Smooth muscle cell (in vitro differentiated cells): ENCODE data around the gene RIN3. TPM values are rescaled to one million over a fixed set of nuclear protein-coding genes. Genes with fewer than 3 reads are reported as not detected.

Experiments used
- DNase-seq: peaks from one replicate; lab custom pipeline; 2025; ENCODE audit not compliant: unreplicated experiment; lab: John Stamatoyannopoulos, UW
- H2AFZ ChIP-seq: fragments of 200-600 bp; sonication (generic); 2 replicates; pipeline ENCODE4 v1.6.0; 2016; ENCODE audit warnings: antibody characterized with exemption, low read depth, mild to moderate bottlenecking
- H3F3A ChIP-seq: fragments of 200-600 bp; sonication (generic); 2 replicates; pipeline ENCODE4 v1.6.0; 2017; ENCODE audit warnings: antibody characterized with exemption, low read depth
- H3K27ac ChIP-seq: fragments of 200-600 bp; sonication (generic); 2 replicates; pipeline ENCODE4 v1.5.1; 2016; ENCODE audit warnings: low read depth, mild to moderate bottlenecking
- H3K27me3 ChIP-seq: fragments of 200-600 bp; sonication (generic); 2 replicates; pipeline ENCODE4 v1.6.1; 2016; ENCODE audit warnings: low read depth, mild to moderate bottlenecking
- H3K36me3 ChIP-seq: fragments of 200-600 bp; sonication (generic); 2 replicates; pipeline ENCODE4 v1.5.1; 2016; ENCODE audit warnings: low read depth
- H3K4me1 ChIP-seq: fragments of 200-600 bp; sonication (generic); 2 replicates; pipeline ENCODE4 v1.5.1; 2016; ENCODE audit warnings: low read depth
- H3K4me2 ChIP-seq: fragments of 200-600 bp; sonication (generic); 2 replicates; pipeline ENCODE4 v1.6.0; 2016; ENCODE audit warnings: mild to moderate bottlenecking
- H3K4me3 ChIP-seq: fragments of 200-600 bp; sonication (generic); 2 replicates; pipeline ENCODE4 v1.5.1; 2016; ENCODE audit warnings: mild to moderate bottlenecking
- H3K79me2 ChIP-seq: fragments of 200-600 bp; sonication (generic); 2 replicates; pipeline ENCODE4 v1.6.0; 2016; ENCODE audit warnings: low read depth, mild to moderate bottlenecking
- H3K9ac ChIP-seq: fragments of 200-600 bp; sonication (generic); 2 replicates; pipeline ENCODE4 v1.6.0; 2016; ENCODE audit warnings: low read depth
- H3K9me3 ChIP-seq: fragments of 200-600 bp; sonication (generic); replicated peaks from 2 replicates; pipeline ENCODE4 v1.5.1; 2016; ENCODE audit warnings: low read depth
- H4K20me1 ChIP-seq: fragments of 200-600 bp; sonication (generic); 2 replicates; pipeline ENCODE4 v1.6.0; 2016; ENCODE audit warnings: low read depth
- CTCF ChIP-seq: fragments of 200-600 bp; sonication (generic); IDR thresholded peaks from 2 replicates; pipeline ENCODE4 v1.5.1; 2017; ENCODE audit warnings: borderline replicate concordance, mild to moderate bottlenecking, antibody characterized with exemption; ENCODE audit not compliant: insufficient read depth, poor library complexity, severe bottlenecking
- WGBS: methylation state at CpG from one replicate; pipeline ENCODE4 v1.1.7; 2016; ENCODE audit warnings: low lambda C conversion rate; 5-methylcytosine and 5-hydroxymethylcytosine counted together
- polyA plus RNA-seq: library from polyadenylated mRNA; unstranded; fragments of >200 nt; fragmentation: Nextera tagmentation; extraction: Ambion mirVana; gene quantifications from 2 replicates; pipeline ENCODE4 v1.2.1, GENCODE V29; 2016
- total RNA-seq: library from RNA; depleted of rRNA; stranded (reverse); fragments of >200 nt; gene quantifications from 2 replicates; pipeline ENCODE4 v1.2.3, GENCODE V29; 2014

The RIN3 gene
- total and polyA plus RNA-seq, 2 experiments from 2014 or later, result 2.7 to 3.8 TPM

DNA sequence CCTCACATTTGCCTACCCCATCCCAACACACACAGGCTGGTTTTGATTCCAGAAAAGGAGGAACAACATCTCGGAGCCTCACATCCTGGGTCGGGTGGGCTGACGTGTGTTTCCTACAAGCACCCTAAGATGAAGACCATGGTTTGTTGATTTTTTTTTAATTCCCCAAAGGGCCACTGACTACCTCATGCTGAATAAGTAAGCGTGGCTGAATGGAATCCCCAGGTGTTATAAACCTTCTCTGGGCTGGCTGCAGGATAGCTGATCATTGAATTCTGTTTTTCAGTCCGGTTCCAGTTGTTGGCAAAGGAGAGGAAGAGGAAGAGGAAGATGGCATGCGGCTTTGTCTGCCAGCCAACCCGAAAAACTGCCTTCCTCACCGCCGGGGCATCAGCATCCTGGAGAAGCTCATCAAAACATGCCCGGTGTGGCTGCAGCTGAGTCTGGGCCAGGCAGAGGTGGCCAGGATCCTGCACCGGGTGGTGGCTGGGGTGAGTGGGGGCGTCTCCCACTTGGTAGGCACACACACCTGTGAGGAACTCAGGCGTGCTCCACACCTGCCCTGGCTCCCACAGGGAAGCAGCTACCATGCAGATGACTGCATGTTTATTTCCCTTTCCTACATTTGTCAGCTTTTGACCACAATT is 42.0 kb downstream of the RIN3 start:
- H3F3A ChIP-seq, result no peaks in the 10 kb centered on the region
- no peak for DNase-seq
- H2AFZ ChIP-seq, result no peak overlapping the region
- no peaks in the 10 kb centered on the region for H4K20me1 ChIP-seq
- no peak for TF ChIP-seq CTCF
- H3K4me1 ChIP-seq, result no peaks in the 10 kb centered on the region
- no peaks in the 10 kb centered on the region for H3K9me3 ChIP-seq
- no peak overlapping the region for H3K9ac ChIP-seq
- no peak overlapping the region for H3K4me3 ChIP-seq
- H3K4me2 ChIP-seq, result no peak overlapping the region
- H3K27me3 ChIP-seq, result no peaks in the 10 kb centered on the region
- no peaks in the 10 kb centered on the region for H3K79me2 ChIP-seq
- WGBS, result 95% methylated on average over 13 of the region's 13 CpGs
- no peaks in the 10 kb centered on the region for H3K36me3 ChIP-seq
- no peak overlapping the region for H3K27ac ChIP-seq

DNA sequence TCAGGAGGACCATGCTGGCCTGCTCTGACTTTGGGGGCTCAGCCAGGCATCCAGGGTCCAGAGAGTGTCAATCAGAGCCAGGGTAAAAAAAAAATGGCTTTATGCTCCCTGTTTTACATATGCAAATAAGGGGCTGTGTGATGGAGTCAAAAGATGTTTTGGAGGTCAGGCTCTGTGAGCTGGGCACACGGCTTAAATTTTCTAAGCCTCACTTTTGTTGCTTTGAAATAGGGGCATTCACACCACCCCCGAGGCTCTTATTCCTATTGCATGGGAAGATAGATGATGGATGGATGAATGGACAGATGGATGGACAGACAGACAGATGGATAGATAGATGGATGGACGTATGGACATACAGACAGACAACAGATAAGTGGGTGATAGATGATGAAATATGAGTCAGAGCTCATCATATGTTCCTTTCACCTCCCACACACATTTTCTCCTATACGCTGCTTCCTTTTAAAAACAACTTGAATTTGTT is 42.7 kb downstream of the RIN3 start:
- Histone ChIP-seq H3K27ac (no peak overlapping the region), H3K79me2 (no peaks in the 10 kb centered on the region), H3F3A (no peaks in the 10 kb centered on the region), H3K27me3 (no peaks in the 10 kb centered on the region), H3K9me3 (no peaks in the 10 kb centered on the region), H3K4me3 (no peak overlapping the region), H3K4me1 (no peaks in the 10 kb centered on the region), H2AFZ (no peak overlapping the region), H4K20me1 (no peaks in the 10 kb centered on the region), H3K36me3 (no peaks in the 10 kb centered on the region), H3K9ac (no peak overlapping the region), H3K4me2 (no peak overlapping the region)
- no peak for TF ChIP-seq CTCF
- DNase-seq, result no peak
- WGBS, result 71% methylated on average over 4 of the region's 4 CpGs

DNA sequence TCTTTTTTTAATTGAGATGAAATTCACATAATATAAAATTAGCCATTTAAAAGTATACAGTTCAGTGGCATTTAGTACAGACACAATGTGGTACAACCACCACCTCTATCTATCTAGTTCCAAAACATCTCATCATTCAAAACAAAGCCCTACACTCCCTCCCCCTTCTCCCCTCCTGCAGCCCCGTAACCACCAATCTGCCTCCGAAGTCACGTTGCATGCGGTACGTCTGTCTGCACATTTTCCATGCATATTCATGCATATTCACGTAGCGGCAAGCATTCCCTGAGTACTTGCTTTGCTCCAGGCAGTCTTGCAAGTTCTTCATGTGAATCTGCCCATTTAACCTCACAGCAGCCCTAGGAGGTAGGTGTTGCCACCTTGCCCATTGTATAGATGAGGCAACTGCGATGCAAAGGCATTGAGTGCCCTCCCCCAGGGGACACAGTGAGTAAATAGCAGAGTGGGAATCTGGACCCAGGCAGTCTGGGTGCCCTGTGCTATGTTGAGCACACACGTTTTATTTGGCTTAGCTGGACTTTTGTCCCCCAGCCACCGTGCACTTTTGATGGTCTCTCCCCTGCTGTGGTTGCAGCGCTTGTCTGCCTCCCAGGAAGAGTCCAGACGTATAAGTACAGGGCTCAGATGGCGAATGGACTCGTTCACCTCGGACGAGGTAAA is 43.4 kb downstream of the RIN3 start:
- H3K9me3 ChIP-seq, result no peaks in the 10 kb centered on the region
- no peaks in the 10 kb centered on the region for H3F3A ChIP-seq
- no peak overlapping the region for H3K27ac ChIP-seq
- H2AFZ ChIP-seq, result no peak overlapping the region
- no peak overlapping the region for H3K9ac ChIP-seq
- H3K27me3 ChIP-seq, result no peaks in the 10 kb centered on the region
- no peak overlapping the region for H3K4me3 ChIP-seq
- no peaks in the 10 kb centered on the region for H3K79me2 ChIP-seq
- H4K20me1 ChIP-seq, result no peaks in the 10 kb centered on the region
- H3K36me3 ChIP-seq, result no peaks in the 10 kb centered on the region
- no peak overlapping the region for H3K4me2 ChIP-seq
- no peak for TF ChIP-seq CTCF
- no peak for DNase-seq
- WGBS, result 94% methylated on average over 16 of the region's 16 CpGs
- no peaks in the 10 kb centered on the region for H3K4me1 ChIP-seq
